HG03558 (cell line): Measurements from ENCODE around the gene CAMK1D.
"Not testable (repeated sequence)": the region's sequence is repeated elsewhere in the genome, so short reads cannot be mapped to it uniquely, and the experiment has no call there.

Experiments
- ATAC-seq: cut with Tn5 transposase; IDR thresholded peaks from one replicate; pipeline ENCODE4 v1.9.1; 2021; ENCODE audit warnings: moderate number of reproducible peaks; ENCODE audit not compliant: unreplicated experiment; ENCODE audit errors: extremely low read depth

The CAMK1D gene

DNA sequence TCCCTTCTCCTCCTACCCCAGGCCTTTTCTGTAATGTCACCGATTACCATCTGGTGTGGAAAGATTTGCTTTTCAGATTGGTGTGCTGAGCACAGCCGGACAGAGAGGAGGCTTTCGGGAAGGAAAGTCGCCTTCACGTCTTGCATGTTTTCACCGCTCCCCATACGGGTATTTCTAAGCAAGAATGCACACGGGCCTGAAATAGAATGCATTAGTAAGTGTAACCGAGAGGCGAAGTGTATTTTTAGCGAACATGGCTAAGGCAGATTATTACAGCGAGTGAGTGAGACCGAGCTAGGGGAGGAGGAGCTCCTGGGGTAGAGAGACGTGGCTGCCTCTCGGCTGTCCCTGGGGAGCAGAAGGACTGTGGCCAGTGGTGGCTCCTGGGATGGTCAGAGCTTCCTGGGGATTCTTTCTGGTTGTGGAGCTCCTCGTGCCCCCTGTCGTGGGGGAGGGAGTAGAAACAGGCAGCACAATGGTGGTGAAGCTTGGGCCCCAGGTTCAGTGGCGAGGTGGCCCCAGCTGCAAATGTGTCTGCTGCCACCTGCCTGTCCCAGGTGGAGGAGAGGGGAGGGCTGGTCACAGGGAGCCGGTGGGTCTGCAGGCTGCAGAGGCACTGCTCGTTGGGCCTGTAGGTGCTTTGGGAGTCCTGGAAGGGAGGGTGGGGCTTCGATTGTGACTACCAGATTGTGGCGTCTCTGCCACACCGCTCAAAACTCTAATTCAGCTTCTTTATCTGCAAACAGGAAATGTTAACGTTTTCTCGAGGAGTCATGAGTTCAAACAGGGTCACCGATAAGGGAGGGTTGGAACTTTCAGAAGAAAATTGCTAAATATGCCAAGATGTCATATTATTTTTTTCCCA, 135.8 kb downstream of the CAMK1D start:
- ATAC-seq: no peak

DNA sequence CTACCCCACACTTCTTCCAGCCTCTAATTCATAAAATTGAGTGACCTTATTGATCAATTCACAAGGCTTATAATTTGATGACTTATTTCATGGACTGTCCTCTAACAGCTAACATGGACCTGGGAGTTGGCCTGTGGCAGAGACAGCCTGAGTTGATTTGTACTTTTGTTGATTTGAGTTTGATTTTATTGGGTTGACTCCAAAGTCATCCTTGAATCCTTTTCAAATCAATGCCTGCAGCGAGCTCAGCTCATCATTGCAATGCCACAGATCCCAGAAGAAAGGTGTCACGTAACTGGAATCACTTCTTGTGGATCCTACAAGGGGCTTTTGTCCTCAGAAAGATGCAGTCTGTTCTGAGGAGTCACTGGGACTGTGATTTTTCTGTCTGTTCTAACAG, 138.0 kb downstream of the CAMK1D start:
- no peak for ATAC-seq

DNA sequence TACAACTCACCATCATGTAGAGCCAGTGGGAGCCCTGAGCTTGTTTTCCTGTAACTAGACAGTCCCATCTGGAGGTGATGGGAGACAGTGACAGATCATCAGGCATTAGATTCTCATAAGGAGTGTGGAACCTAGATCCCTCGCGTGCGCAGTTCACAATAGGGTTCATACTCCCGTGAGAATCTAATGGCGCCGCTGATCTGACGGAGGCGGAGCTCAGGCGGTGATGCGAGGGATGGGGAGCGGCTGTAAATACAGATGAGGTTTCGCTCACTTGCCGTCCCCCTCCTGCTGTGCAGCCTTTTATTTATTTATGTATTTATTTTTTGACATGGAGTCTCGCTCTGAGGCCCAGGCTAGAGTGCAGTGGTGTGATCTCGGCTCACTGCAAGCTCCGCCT, 139.3 kb downstream of the CAMK1D start:
- no peak for ATAC-seq

DNA sequence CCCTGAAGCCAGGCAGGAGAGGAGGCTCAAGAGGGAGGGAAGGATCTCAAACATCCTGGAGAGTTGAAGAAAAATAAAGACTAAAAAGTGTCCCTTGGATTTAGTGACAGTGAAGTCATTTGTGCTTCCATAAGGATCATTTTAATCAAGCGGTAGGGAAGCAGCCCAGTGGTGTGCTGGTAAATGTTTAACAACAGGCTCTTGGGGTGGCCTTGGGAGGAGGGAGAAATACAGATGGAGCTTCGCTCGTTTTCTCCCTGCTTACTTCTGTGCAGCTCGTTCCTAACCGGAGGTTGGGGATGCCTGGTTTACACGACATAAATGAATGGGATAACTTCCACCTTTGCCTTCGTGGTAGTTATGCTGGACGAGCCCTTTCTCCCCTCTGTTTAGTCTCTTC, 140.0 kb downstream of the CAMK1D start:
- ATAC-seq: no peak

DNA sequence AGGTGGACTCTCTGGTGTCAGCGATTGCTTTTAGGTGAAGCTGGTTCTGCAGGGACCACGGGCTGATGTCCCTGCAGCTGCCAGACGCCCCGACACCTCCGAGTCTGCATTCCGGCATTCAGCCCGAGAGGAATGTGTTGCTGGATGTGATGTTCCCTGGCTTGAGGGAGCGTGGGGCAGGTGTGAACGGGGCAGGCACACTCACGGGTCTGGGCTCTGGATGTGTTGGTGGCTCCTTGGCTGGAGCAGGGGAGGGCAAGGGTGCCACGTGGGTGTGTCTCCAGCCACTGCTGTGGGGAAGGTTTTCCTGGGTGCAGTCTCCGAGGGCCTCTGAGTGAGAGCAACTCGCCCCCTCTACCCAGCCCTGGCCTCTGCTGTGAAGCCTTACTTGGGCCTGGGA, 140.5 kb downstream of the CAMK1D start:
- no peak for ATAC-seq

DNA sequence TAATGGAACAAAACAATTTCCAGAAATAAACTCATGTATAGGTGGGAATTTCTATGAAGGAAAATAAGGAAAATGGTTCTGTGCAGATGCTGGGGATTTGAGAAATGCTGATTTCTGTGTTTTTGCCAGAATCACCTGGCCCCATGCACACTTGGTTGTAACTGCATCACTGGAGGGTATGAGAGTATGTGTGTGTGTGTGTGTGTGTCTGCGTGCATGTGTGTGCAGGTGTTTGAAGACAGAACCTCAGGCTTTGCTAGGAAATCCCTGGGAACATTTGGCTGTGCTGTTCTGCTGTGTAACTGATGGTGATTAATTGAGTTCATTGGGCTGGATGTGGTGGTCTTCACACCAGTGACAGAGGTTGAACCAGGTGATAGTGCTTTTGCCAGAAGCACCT, 141.6 kb downstream of the CAMK1D start:
- ATAC-seq: no peak

DNA sequence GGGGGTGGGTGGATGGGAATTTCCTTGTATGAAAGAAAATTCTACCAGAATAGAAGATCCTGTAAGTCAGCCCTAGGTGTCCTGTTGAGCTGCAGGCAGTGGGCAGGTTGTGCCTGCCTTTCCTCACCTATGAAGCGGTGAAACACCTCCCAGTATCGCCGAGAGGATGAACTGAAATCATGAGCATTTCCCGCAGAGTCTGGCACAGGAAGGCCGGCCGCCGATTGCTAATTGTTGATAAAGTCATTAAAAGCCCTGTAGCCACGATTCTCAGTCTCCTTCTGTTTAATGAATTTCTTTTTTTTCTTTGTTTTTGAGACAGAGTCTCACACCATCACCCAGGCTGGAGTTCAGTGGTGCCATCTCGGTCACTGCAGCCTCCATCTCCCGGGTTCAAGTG, 142.1 kb downstream of the CAMK1D start:
- ATAC-seq: no peak

DNA sequence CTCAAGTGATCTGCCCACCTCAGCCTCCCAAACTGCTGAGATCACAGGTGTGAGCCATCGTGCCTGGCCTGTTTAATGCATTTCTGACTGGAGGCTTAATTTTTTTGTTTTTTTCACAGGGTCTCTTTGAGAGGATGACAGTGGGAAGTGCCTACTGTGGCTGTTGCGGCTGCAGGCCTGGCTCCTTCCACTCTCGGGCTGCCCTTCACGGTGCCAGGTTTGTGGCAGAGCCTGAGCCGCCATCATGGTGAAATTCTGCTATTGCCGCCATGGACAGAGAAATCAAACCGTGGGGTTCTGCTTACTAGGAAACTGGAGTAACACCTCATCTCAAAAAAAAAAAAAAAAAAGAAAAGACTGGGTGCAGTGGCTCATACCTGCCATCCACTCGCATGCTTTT, 142.7 kb downstream of the CAMK1D start:
- ATAC-seq: no peak

DNA sequence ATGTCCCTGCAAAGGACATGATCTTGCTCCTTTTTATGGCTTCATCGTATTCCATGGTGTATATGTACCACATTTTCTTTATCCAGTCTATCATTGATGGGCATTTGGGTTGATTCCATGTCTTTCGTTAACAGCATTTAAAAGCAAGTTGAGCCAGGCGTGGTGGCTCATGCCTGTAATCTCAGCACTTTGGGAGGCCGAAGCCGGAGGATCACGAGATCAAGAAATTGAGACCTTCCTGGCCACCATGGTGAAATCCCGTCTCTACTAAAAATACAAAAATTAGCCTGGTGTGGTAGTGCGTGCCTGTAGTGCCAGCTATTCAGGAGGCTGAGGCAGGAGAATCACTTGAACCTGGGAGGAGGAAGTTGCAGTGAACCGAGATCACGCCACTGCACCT, 147.7 kb downstream of the CAMK1D start:
- ATAC-seq: not testable (repeated sequence)

DNA sequence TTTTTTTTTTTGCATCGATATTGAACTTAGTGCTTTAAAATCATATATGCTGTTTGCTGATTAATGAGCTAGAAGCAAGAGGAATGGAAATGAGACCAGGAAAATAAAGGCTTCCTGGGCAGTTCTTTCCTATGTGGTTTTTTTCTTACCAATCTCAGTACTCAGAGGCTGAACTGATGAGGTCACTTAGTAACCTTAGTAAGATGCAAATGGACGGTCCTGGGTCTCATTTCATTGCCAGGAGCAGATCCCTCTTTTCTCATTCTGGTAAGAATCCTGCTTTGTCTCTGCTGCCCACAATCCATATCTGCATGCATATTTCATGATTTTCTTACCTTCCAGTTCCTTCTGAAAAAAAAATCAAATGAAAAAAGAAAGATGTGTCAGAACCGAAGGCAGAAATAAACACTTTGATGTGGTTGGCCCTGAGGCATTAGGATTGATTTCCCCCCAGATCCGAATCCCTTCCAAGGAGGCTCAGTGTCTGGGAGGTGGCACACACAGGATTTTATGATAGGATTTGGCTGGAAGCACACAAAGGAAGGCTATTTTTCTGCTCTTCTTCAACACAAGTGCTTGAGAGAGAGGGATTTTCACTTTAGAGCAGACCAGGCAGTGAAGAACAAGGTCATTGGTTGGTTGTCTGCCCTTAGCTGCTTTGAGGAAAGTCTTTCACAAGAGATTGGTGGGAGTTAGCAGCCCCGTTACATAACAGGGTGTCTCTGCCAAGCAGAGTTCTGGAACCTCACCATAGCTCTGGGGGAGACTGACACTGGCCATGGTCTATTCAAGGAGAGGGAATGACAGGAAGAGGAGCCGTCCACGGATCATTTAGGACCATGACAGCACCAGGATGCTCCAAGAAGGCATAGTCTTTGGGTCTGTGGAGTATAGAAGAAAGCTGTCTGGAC, 150.0 kb downstream of the CAMK1D start:
- ATAC-seq: no peak

DNA sequence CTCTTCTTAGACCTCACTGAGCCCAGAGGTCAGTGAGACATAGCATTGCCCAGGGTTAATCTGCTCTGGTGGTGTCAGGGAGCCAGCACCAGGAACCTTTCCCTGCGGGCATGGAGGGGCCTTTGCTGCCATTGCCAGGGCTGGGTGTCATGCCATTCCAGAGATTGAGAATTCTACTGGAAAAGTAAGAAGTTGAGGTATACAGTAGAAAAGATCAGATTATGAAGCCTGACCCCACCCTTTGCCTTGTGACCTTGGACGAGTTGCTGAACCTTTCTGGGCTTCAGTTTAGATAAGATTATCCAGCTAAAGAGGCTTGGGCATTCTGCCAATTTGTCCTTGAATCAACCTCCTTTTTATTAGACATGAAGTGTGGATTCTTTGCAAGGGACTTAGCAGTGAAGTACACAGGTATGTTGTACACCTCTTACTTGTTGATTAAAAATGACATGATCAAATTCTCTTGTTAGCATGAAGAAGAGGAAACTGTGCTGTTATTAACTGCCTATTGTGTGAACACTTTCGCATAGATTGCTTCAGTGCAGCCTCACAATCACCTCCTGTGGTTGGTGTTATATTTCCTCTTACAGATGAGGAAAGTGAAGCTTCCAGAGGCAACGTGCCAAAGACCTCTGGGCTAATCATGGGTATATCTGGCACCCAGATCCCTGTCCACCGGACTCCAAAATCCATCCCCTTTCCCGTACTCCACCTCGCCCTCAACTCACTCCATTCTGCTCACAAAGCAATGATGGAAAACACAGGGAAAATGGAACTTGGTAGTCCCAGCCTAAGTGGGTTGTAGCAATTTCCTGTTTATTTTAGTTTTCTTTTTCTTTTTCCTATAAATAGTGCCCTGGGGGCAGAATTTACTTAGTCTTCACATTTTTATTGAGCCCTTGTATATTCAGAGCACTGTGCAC, 151.3 kb downstream of the CAMK1D start:
- no peak for ATAC-seq

DNA sequence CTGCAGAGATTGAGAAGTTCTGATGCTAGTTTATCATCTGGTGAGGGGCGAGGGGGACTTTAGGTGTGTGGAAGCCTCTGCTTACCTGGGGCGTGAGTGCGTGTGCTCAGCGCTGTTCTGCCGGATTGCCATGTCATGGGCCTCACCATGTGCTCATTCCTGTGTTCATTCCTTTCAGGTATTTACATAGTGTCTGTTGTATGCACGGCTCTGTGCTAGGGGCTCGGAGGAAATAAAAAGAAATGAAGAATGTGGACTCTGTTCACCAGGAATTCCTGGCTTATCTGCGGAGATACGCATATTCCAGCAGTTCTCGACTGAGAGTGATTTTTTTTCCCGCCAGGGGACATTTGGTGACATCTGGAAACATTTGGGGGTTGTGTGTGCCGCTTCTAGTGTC, 152.0 kb downstream of the CAMK1D start:
- no peak for ATAC-seq

DNA sequence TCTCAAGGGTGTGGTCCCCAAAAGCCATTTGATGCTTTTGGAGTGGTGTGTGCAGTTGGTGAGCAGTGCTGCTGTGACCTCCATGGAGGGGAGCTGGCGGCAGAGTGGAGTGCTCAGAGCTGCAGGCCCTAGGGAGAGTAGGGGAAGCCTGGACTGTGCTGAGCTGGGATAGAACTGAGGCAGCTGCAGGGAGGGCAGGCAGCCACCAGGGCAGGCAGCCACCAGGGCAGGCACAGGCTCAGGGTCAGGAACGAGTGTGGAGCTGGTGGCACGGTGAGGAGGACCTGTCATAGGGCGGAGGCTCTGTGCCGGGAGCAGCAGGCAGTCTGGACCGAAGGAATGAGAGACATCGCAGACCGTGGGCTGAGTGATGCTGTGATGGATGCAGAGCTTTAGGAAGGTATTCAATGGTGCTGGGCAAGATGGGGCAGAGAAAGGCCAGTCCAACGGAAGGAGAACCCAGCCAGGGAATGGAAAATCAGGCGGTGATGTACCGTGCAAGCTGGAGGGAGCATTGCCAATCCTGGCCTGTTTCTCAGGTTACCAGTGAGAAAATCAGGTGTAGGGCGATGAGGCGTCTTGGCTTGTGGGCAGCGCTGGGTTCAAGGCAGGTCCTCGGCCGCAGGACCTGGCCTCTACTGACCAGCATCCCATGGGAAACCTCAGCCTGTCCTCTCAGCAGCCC, 152.6 kb downstream of the CAMK1D start:
- no peak for ATAC-seq

DNA sequence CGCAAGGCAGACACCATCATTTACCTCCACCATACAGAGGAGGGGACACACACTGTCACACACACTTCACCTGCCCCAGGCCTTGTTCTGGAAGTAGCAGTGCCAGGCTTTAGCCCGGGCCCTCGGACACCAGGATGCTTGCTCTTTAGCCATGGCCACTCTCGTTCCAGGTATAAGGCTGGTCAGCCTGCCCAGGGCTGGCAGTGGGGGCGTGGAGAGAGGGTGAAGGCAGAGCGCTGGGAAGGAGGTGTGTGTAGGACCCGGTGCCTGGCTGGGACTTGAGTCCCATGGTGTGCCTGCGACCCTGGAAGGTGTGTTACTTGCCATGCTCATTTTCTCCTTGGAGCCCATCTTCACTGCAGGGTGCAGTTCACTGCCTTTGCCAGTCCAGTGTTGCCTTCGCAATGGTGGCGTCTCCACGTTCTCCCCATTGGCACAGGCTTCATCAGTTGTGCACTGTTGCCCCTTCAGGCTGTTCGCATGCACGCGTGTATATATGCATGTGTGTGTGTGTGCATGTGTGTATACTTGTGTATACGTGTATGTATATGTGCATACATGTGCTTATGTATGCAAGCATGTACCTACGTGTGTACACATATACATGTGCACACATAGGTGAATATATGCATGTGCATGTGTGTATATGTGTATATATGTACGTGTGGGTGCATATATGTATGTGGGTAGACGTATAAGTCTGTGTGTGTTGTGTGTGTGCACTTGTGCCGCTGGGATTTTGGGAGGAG, 153.4 kb downstream of the CAMK1D start:
- no peak for ATAC-seq

DNA sequence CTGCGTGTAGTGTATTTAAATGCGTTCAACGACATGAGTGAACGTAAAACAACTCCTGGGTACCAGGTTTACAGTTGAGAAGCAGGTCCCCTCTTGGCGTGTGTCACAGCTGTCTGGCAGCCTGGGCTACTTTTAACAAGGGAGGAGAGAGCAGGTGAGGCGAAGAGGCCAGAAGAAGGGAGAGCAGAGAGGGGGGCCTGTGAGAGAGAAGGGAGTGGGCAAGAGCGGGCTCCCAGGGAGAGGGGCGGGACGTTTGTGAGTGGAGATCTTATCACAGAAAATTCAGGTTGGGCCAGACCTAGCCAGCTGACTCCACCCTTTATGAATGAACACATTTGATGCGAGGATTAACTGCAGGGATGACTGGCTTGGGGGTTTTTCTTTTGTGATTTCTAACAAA, 154.0 kb downstream of the CAMK1D start:
- ATAC-seq: no peak

DNA sequence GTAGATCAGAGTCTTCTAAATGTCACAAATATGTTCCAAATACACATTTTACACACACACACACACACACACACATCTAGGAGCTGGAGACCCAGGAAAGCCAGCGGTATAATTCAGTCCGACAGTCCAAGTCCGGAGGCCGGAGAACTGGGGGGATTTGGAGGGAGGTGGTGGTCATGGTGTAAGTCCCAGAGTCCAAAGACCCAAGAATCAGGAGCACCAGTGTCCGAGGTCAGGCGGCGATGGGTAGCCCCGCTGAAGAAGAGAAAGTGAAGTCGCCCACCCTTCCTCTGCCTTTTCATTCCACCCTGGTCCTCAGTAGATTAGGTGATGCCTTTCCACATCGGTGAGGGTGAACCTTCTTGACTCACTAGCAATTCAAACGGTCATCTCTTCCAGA, 154.8 kb downstream of the CAMK1D start:
- ATAC-seq: no peak

DNA sequence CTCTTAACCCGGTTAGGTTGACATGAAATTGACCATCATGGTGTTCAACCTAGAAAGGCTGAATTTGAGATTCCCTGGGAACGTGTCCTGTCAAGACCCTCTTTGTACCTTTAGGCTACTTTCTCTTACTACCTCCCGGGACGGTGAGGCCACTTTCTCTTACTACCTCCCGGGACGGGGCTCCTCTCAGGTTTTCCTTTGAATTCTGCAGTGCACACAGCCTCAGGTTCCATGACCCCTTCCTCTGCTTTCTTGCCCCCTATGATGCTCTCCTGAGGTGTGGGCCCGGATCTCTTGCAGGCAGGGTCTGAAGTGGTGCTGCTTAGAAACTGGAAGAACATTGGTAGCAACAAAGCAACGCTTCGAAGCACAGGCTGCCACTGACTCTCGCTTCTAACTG, 155.3 kb downstream of the CAMK1D start:
- no peak for ATAC-seq

DNA sequence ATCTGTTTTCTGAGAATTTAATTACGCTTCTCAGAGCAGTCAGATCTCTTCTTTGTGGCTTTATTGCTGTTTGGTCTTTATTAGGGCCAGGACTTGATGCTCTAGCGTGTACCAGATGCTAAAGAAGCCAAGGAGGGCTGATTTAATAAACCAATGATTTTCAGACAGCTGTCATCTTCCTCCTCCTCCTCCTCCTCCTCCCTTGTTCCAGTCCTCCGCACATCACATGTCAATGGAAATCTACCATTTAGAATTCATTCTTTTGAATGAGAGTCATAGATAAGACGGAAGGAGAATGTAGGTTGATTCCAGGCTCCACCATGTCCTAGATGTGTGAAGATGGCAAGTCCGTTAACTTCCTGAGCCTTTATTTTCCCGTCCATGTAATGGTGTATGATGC, 156.3 kb downstream of the CAMK1D start:
- no peak for ATAC-seq

DNA sequence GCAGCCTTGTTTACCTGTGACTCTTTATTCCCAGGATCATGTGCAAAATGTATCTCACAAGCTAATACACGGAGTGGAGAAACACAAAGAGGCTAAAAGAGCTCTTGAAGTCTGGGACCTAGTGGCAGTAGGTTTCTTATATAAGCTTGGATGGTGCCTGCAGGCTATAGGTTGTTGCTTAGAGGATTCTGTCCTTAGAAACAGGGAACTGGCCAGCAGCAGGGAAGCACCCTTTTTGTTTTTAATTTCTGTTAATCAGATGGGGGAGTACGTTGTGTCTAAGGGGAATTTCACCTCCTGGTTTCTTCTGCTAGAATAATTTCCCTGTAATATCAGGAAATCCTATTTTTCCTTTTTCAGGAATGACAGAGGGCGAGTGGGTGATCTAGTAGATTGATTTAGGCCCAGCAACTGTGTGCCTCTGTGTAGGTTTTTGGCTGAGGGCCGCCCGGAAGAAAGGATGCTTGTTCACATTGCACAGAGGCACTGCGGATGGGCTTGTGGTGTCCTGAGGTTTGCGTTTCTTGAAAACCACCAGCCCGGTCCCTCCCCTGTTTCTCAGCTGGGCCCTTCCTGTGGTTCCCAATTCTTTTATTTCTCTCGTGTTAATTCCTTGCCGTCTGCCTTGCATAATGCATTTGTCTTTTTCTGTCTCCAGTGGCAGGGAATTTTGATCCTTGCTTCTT, 158.0 kb downstream of the CAMK1D start:
- no peak for ATAC-seq
